Measurements from ENCODE around the gene ITGA7.
A peak's percentile ranks its signal among the peaks of the same experiment; 100 is the strongest.

The ITGA7 gene

GRCh38 chr12:55637467-55637866 lies 70.2 kb downstream of the ITGA7 start:
- DNase-seq: peak; percentile 49

GRCh38 chr12:55636853-55637252 lies 70.9 kb downstream of the ITGA7 start, which contains the start of gene OR10P1:
Gene OR10P1, plus strand, starts transcription at chr12:55636892. Its CDS starts 0 bp downstream, at chr12:55636892.
- DNase-seq: no peak

DNA sequence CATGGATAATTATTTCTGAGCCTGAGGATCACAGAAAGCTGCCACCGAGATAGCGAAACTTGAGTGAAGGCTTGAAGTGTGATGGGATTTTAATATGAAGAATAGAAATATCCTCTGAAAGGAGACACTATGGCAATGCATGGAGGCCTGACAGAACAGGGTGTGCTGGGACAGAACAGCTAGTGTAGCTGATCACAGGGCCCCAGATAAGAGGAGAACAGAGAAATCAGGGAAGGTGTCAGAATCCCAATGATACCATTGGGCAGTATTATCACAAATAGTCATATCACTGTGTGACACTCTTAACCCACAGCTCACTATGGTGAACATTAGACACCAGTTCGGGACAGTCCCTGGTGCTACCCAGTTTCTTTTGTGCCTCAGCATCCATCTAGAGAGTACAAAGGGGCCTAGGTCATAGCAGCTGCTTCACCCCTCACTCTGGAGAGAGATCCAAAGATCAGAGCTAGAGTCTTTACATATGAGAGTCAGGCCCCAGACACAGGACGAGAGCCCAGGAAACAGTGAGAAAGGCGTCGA lies 71.5 kb downstream of the ITGA7 start:
- no peak for DNase-seq

Measured in CD4-positive, alpha-beta T cell treated with Interleukin-17A for 1 hour (primary cell).